A549 treated with CpdA at 1 μM for 4 hours (cell line): ENCODE measurements around the gene SEMA3B. TPM values are rescaled to one million over a fixed set of nuclear protein-coding genes. Genes with fewer than 3 reads are reported as not detected.

ENCODE experiments used
- total RNA-seq: library from RNA; stranded (reverse); fragments of 200-300 nt; extraction: Qiagen RNA extraction; gene quantifications from 5 replicates; pipeline ENCODE4 v1.2.3, GENCODE V29; 2022; ENCODE audit warnings: low read depth

SEMA3B gene
- total RNA-seq = 4.8 to 9.3 TPM (median 6.9 TPM) in 5 replicates

GRCh38 chr3:50268703-50269451, at the start of gene SEMA3B:
TSS of gene SEMA3B (plus strand) at chr3:50269147. CDS start at chr3:50269241, 94 bp downstream.

GRCh38 chr3:50235716-50236483, 33.0 kb upstream of the SEMA3B start, which contains the start of gene GNAI2:
TSS of gene GNAI2 (plus strand) at chr3:50236204. CDS start at chr3:50236336, 132 bp downstream.

GRCh38 chr3:50278880-50279224, 9.9 kb downstream of the SEMA3B start, which contains the start of gene LSMEM2:
TSS of gene LSMEM2 (plus strand) at chr3:50279087. CDS start at chr3:50279114, 27 bp downstream.

GRCh38 chr3:50292159-50293078, 23.5 kb downstream of the SEMA3B start, which contains the start of gene IFRD2:
TSS of gene IFRD2 (minus strand) at chr3:50292429. CDS start at chr3:50292274, 155 bp downstream.

GRCh38 chr3:50298836-50299637, 30.1 kb downstream of the SEMA3B start, which contains the start of the genes HYAL3 and NAA80:
TSS of gene HYAL3 (minus strand) at chr3:50299405. CDS start at chr3:50295602, 3,803 bp downstream.
TSS of gene NAA80 (minus strand) at chr3:50299405. CDS start at chr3:50297463, 1,942 bp downstream.

GRCh38 chr3:50303013-50303815, 34.3 kb downstream of the SEMA3B start, which contains the start of gene HYAL1:
TSS of gene HYAL1 (minus strand) at chr3:50303574. CDS start at chr3:50302956, 618 bp downstream.

GRCh38 chr3:50322386-50323091, 53.6 kb downstream of the SEMA3B start, which contains the start of gene HYAL2:
TSS of gene HYAL2 (minus strand) at chr3:50322745. CDS start at chr3:50320489, 2,256 bp downstream.

Other genes starting within 250 kb of the SEMA3B start
- 30.1 to 34.5 TPM (median 32.8 TPM) in 5 replicates for gene RBM5, start 180.2 kb upstream of the SEMA3B start, total RNA-seq
- 7.1 to 10.5 TPM (median 10.0 TPM) in 5 replicates for gene SEMA3F, start 113.8 kb upstream of the SEMA3B start, total RNA-seq
- 0.02 TPM in 1 of 5 replicates, not detected in the others for gene GNAT1, start 77.5 kb upstream of the SEMA3B start, total RNA-seq
- 0.01 to 0.04 TPM in 2 of 5 replicates, not detected in the others for gene SLC38A3, start 63.9 kb upstream of the SEMA3B start, total RNA-seq
- gene GNAI2, start 32.9 kb upstream of the SEMA3B start, total RNA-seq = 33.5 to 45.0 TPM (median 41.8 TPM) in 5 replicates
- 0.05 to 0.14 TPM (median 0.13 TPM) in 3 of 5 replicates, not detected in the others for gene LSMEM2, start 9.9 kb downstream of the SEMA3B start, total RNA-seq
- gene IFRD2, start 23.3 kb downstream of the SEMA3B start, total RNA-seq = 73.1 to 96.7 TPM (median 94.7 TPM) in 5 replicates
- 7.8 to 10.6 TPM (median 9.1 TPM) in 5 replicates for gene HYAL3, start 30.3 kb downstream of the SEMA3B start, total RNA-seq
- gene NAA80, start 30.3 kb downstream of the SEMA3B start, total RNA-seq = 5.1 to 7.7 TPM (median 6.0 TPM) in 5 replicates
- 0.31 to 0.48 TPM (median 0.38 TPM) in 5 replicates for gene HYAL1, start 34.4 kb downstream of the SEMA3B start, total RNA-seq
- gene HYAL2, start 53.6 kb downstream of the SEMA3B start, total RNA-seq = 18.8 to 27.5 TPM (median 23.2 TPM) in 5 replicates
- 21.8 to 37.7 TPM (median 36.6 TPM) in 5 replicates for gene TUSC2, start 59.1 kb downstream of the SEMA3B start, total RNA-seq
- gene RASSF1, start 71.7 kb downstream of the SEMA3B start, total RNA-seq = 16.4 to 20.7 TPM (median 18.7 TPM) in 5 replicates
- gene ZMYND10, start 76.6 kb downstream of the SEMA3B start, total RNA-seq = 0.36 to 1.3 TPM (median 0.91 TPM) in 5 replicates
- 13.4 to 15.1 TPM (median 13.8 TPM) in 5 replicates for gene NPRL2, start 81.6 kb downstream of the SEMA3B start, total RNA-seq
- 14.6 to 22.0 TPM (median 21.1 TPM) in 5 replicates for gene CYB561D2, start 81.7 kb downstream of the SEMA3B start, total RNA-seq
- gene TMEM115, start 90.4 kb downstream of the SEMA3B start, total RNA-seq = 37.1 to 46.1 TPM (median 45.8 TPM) in 5 replicates
- 0.28 to 0.66 TPM (median 0.52 TPM) in 5 replicates for gene CACNA2D2, start 234.5 kb downstream of the SEMA3B start, total RNA-seq